Vagina (tissue), 2 donors: ENCODE data around the gene FBXO28. TPM values are rescaled to one million over a fixed set of nuclear protein-coding genes. Genes with fewer than 3 reads are reported as not detected.

Experiments
- DNase-seq, 2 donors: peaks; one replicate each; pipeline ENCODE4 v3.0.0-alpha.2; 2017; ENCODE audit errors: extremely low spot score in 2 of 2
- H3K27ac ChIP-seq: fragments of 200-600 bp; sonication (generic); one replicate; pipeline ENCODE4 v1.5.1; 2019
- H3K27me3 ChIP-seq: fragments of 200-600 bp; sonication (generic); one replicate; pipeline ENCODE4 v1.5.1; 2019
- H3K36me3 ChIP-seq, 2 donors: fragments of 200-600 bp; sonication (generic); one replicate each; pipeline ENCODE4 v1.5.1; 2017 to 2019
- H3K4me1 ChIP-seq: fragments of 200-600 bp; sonication (generic); one replicate; pipeline ENCODE4 v1.5.1; 2019
- H3K4me3 ChIP-seq, 2 donors: fragments of 200-600 bp; sonication (generic); 1 replicate in 1 of 2; 2 replicates in 1 of 2; pipeline ENCODE4 v1.5.1; 2016 to 2019
- H3K9me3 ChIP-seq: fragments of 200-600 bp; sonication (generic); one replicate; pipeline ENCODE4 v1.5.1; 2019
- POLR2A ChIP-seq, 2 donors: fragments of 450-650 bp; IDR thresholded peaks; one replicate each; pipeline ENCODE4 v1.6.1; 2017; ENCODE audit warnings: antibody characterized with exemption in 2 of 2, mild to moderate bottlenecking in 2 of 2, moderate library complexity in 2 of 2
- POLR2AphosphoS5 ChIP-seq, 2 donors: sonication (generic); formaldehyde crosslinking; IDR thresholded peaks; one replicate each; pipeline ENCODE4 v1.9.0; 2017; ENCODE audit warnings: antibody characterized with exemption in 2 of 2, mild to moderate bottlenecking in 2 of 2, low read depth in 1 of 2; ENCODE audit not compliant: insufficient read depth in 1 of 2
- intact Hi-C: fragments of 100-400 bp; cut with DNase I; formaldehyde crosslinking; loops from one replicate; pipeline ENCODE4 v1.15.1; 2023
- total RNA-seq: library from RNA; depleted of rRNA; stranded (reverse); fragments of >200 nt; gene quantifications from one replicate; pipeline ENCODE4 v1.2.3, GENCODE V29; 2016
- TF ChIP-seq, protein P1 (sequence below), 3 experiments: fragments of 450-650 bp in 2 of 3; fragments of 200-600 bp in 1 of 3; sonication (generic) in 1 of 3; IDR thresholded peaks; one replicate each; pipeline ENCODE4 v1.5.1; 2017 to 2019; ENCODE audit warnings: antibody characterized with exemption in 3 of 3, mild to moderate bottlenecking in 2 of 3, moderate library complexity in 2 of 3

The FBXO28 gene
- total RNA-seq, 1 donor from 2014 or later = 20.1 TPM

DNA sequence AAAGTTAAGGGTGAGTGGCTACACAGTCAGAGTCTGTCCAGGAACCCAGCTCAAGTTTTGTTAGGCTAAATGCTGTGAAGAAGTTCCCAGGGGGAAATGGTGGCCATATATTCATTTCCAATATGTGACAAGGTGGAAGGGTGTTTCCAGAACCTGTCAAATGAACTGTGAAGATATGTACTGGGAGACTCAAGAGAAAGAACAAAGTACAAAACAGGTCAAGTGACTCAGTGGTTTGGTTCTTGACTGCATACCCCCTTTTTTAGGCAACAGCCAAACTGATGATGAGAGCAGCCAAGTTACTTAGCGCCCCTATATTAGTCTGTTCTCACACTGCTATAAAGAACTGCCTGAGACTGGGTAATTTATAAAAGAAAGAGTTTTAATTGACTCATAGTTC is 18.6 kb upstream of the FBXO28 start:
- no peaks in the 10 kb centered on the region for H3K4me1 ChIP-seq
- intact Hi-C loops = no loop called here
- no peak overlapping the region for H3K27ac ChIP-seq
- TF ChIP-seq POLR2AphosphoS5 (IDR thresholded peaks at IDR 0.05; ENCODE audit: insufficient read depth in 1 of 2, low read depth in 1 of 2) = no peak
- TF ChIP-seq, protein P1, sequence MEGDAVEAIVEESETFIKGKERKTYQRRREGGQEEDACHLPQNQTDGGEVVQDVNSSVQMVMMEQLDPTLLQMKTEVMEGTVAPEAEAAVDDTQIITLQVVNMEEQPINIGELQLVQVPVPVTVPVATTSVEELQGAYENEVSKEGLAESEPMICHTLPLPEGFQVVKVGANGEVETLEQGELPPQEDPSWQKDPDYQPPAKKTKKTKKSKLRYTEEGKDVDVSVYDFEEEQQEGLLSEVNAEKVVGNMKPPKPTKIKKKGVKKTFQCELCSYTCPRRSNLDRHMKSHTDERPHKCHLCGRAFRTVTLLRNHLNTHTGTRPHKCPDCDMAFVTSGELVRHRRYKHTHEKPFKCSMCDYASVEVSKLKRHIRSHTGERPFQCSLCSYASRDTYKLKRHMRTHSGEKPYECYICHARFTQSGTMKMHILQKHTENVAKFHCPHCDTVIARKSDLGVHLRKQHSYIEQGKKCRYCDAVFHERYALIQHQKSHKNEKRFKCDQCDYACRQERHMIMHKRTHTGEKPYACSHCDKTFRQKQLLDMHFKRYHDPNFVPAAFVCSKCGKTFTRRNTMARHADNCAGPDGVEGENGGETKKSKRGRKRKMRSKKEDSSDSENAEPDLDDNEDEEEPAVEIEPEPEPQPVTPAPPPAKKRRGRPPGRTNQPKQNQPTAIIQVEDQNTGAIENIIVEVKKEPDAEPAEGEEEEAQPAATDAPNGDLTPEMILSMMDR (IDR thresholded peaks at IDR 0.05) = no peak
- no peak for TF ChIP-seq POLR2A (IDR thresholded peaks at IDR 0.05)
- no peaks in the 10 kb centered on the region for H3K27me3 ChIP-seq
- H3K36me3 ChIP-seq = no peaks in the 10 kb centered on the region
- H3K4me3 ChIP-seq = no peak overlapping the region
- no peak for DNase-seq
- no peaks in the 10 kb centered on the region for H3K9me3 ChIP-seq

DNA sequence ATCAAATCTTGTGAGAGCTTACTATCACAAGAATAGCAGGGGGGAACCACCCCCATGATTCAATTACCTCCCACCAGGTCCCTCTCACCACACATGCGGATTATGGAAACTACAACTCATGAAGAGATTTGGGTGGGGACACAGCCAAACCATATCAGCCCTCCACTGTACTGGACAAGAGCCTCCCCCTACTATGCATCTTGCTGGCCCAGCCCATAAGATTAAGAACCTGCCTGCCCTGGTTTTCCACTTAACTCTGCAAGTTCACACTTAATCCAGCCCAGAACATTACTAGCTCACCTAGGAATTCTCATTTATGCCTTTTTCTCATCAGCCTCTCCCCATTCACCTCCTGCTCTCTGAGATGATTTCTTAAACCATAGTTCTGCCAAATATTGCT is 18.0 kb upstream of the FBXO28 start:
- Histone ChIP-seq H3K9me3 (no peaks in the 10 kb centered on the region), H3K27ac (no peak overlapping the region), H3K4me3 (no peak overlapping the region), H3K4me1 (no peaks in the 10 kb centered on the region), H3K36me3 (no peaks in the 10 kb centered on the region), H3K27me3 (no peaks in the 10 kb centered on the region)
- no peak for DNase-seq
- TF ChIP-seq POLR2A (IDR thresholded peaks at IDR 0.05) (no peak), POLR2AphosphoS5 (IDR thresholded peaks at IDR 0.05; ENCODE audit: insufficient read depth in 1 of 2, low read depth in 1 of 2) (no peak)
- TF ChIP-seq, protein P1 (IDR thresholded peaks at IDR 0.05) = no peak
- intact Hi-C loops = no loop called here

DNA sequence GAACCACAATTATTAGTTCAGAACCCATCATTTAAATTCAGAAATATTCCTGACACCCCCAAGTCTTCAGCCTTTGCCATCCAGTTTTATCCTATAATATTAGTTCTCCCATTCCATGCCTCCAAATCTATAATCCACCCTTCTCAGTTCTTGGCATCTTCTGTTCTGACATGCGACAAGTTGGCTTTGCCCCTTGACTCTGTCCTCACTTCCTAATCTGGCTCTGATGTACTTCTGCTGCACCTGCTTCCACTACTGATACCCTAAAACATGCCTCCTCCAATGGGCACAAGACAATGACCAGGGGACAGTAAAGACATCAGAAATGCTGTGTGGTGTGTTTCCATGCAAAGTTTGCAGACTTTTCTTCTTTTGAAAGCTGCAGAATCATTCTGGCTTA is 17.1 kb upstream of the FBXO28 start:
- TF ChIP-seq, protein P1 (IDR thresholded peaks at IDR 0.05) = no peak
- no peak for TF ChIP-seq POLR2AphosphoS5 (IDR thresholded peaks at IDR 0.05; ENCODE audit: insufficient read depth in 1 of 2, low read depth in 1 of 2)
- TF ChIP-seq POLR2A (IDR thresholded peaks at IDR 0.05) = no peak
- H3K27me3 ChIP-seq = no peaks in the 10 kb centered on the region
- no peak overlapping the region for H3K27ac ChIP-seq
- no peak overlapping the region for H3K4me3 ChIP-seq
- intact Hi-C loops = no loop called here
- no peak for DNase-seq
- no peaks in the 10 kb centered on the region for H3K9me3 ChIP-seq
- no peaks in the 10 kb centered on the region for H3K4me1 ChIP-seq
- no peaks in the 10 kb centered on the region for H3K36me3 ChIP-seq

DNA sequence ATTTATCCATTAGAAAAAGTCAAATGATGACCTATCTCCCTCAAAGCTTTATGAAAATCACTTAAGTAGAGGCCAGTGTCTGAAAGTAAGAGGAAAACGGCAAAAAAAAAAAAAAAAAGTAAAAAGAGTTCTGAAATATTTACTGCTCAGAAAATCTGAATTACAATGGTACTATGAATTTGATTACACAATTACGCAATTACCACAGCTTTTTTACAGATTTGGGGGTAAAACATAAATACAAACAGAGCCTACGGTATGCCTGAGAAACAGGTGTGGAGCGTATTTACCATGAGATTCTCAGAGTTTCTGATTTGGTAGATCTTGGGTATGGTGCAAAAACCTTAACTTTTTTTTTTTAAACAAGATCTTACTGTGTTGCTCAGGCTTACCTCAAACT is 15.9 kb upstream of the FBXO28 start:
- intact Hi-C loops = no loop called here
- H3K9me3 ChIP-seq = no peaks in the 10 kb centered on the region
- no peak for TF ChIP-seq POLR2A (IDR thresholded peaks at IDR 0.05)
- TF ChIP-seq POLR2AphosphoS5 (IDR thresholded peaks at IDR 0.05; ENCODE audit: insufficient read depth in 1 of 2, low read depth in 1 of 2) = no peak
- TF ChIP-seq, protein P1 (IDR thresholded peaks at IDR 0.05) = no peak

GRCh38 chr1:224106568-224107281 is 7.2 kb upstream of the FBXO28 start:
- H3K4me3 ChIP-seq = no peak overlapping the region
- no peaks in the 10 kb centered on the region for H3K36me3 ChIP-seq
- intact Hi-C loops = no loop called here
- no peak overlapping the region for H3K27ac ChIP-seq
- TF ChIP-seq, protein P1 (IDR thresholded peaks at IDR 0.05) = peak in 1 of 3 experiments; percentile 6
- TF ChIP-seq POLR2AphosphoS5 (IDR thresholded peaks at IDR 0.05; ENCODE audit: insufficient read depth in 1 of 2, low read depth in 1 of 2) = no peak
- H3K4me1 ChIP-seq = no peaks in the 10 kb centered on the region
- DNase-seq = no peak
- H3K27me3 ChIP-seq = no peaks in the 10 kb centered on the region
- H3K9me3 ChIP-seq = no peaks in the 10 kb centered on the region

More for the DNA sequence above, 15.9 kb upstream of the FBXO28 start:
- H3K4me3 ChIP-seq = no peak overlapping the region
- no peaks in the 10 kb centered on the region for H3K4me1 ChIP-seq
- no peak overlapping the region for H3K27ac ChIP-seq
- no peaks in the 10 kb centered on the region for H3K36me3 ChIP-seq
- no peaks in the 10 kb centered on the region for H3K27me3 ChIP-seq
- no peak for DNase-seq
